GM13976 (cell line): ENCODE measurements around the gene NAT10.

Source experiments
- DNase-seq: peaks from one replicate; pipeline ENCODE4 v3.0.0; 2012; ENCODE audit warnings: low spot score
- CTCF ChIP-seq: IDR thresholded peaks from 2 replicates; pipeline ENCODE4 v1.5.1; 2012; ENCODE audit warnings: borderline replicate concordance, mild to moderate bottlenecking; ENCODE audit not compliant: insufficient read depth; ENCODE audit errors: extremely low read depth, missing control alignments, control extremely low read depth
- in situ Hi-C: fragments of 300-500 bp; cut with MboI; formaldehyde crosslinking; loops from one replicate; pipeline ENCODE4 v1.12.0; 2022; ENCODE audit warnings: low sequenced_read_pairs, mixed read lengths, inconsistent platforms; ENCODE audit not compliant: unreplicated experiment

NAT10 gene

GRCh38 chr11:34146866-34147265 is 41.4 kb downstream of the NAT10 start:
- DNase-seq, result no peak
- in situ Hi-C loops, result no loop called here
- no peak for TF ChIP-seq CTCF

GRCh38 chr11:34147581-34147980 is 42.2 kb downstream of the NAT10 start:
- TF ChIP-seq CTCF, result no peak
- in situ Hi-C loops, result no loop called here
- DNase-seq, result no peak

- in situ Hi-C loops, result no loop called here
- no peak for TF ChIP-seq CTCF
- DNase-seq, result no peak
These were observed 43.2 kb downstream of the NAT10 start for GRCh38 chr11:34148504-34149165.

- in situ Hi-C loops, result no loop called here
- no peak for DNase-seq
- no peak for TF ChIP-seq CTCF
These were observed 43.8 kb downstream of the NAT10 start for GRCh38 chr11:34149274-34149673.

GRCh38 chr11:34149786-34150185 is 44.4 kb downstream of the NAT10 start:
- in situ Hi-C loops, result loop anchor here (10.0 to 25.0 kb wide), 2 partner anchors 145 to 338 kb away; no protein-coding TSS in a partner anchor
- TF ChIP-seq CTCF, result peak; percentile 10
- no peak for DNase-seq

- in situ Hi-C loops, result loop anchor here (10.0 to 25.0 kb wide), 2 partner anchors 146 to 337 kb away; no protein-coding TSS in a partner anchor
- no peak for TF ChIP-seq CTCF
- DNase-seq, result no peak
These were observed 45.2 kb downstream of the NAT10 start for GRCh38 chr11:34150494-34151151.
